K562 (cell line): ENCODE data around the gene CEP43. TPM values are rescaled to one million over a fixed set of nuclear protein-coding genes. Genes with fewer than 3 reads are reported as not detected.

Experiments
- GTF2A2 ChIP-seq: IDR thresholded peaks from 2 replicates; pipeline ENCODE4 v1.6.1; 2016; ENCODE audit warnings: mild to moderate bottlenecking, missing genetic modification characterization, missing compliant biosample characterization
- HIVEP1 ChIP-seq: fragments of 250-450 bp; sonication (Bioruptor Pico); IDR thresholded peaks from 2 replicates; pipeline ENCODE4 v1.4.0; 2020; ENCODE audit warnings: mild to moderate bottlenecking
- microRNA-seq: library from miRNA; unstranded; fragments of <30 nt; microRNA quantifications from one replicate; pipeline ENCODE4, GENCODE V29; 2018; ENCODE audit warnings: borderline microRNAs expressed
- polyA plus RNA-seq, 8 experiments: library from polyadenylated mRNA; depleted of rRNA in 4 of 8; stranded (reverse) in 5 of 8; unstranded in 3 of 8; fragments of >200 nt; fragmentation: Nextera tagmentation in 2 of 8; fragmentation: Illumina TruSeq in 1 of 8; extraction: Ambion mirVana in 2 of 8; extraction: Trizol in 1 of 8; gene quantifications; 2 replicates each; pipeline versions ENCODE4 v1.2.1 to v1.2.3, GENCODE V29; 2011 to 2014; ENCODE audit warnings: inconsistent platforms in 1 of 8, missing spikeins in 1 of 8
- small RNA-seq: library from RNA; depleted of rRNA; stranded (forward); fragments of <200 nt; gene quantifications from one replicate; pipeline ENCODE3, GENCODE V24; 2014
- total RNA-seq, 7 experiments: library from RNA; depleted of rRNA in 6 of 7; stranded (reverse); fragments of >200 nt in 6 of 7; fragmentation: Illumina TruSeq in 2 of 7; extraction: Trizol in 2 of 7; gene quantifications; 2 replicates each; pipeline versions ENCODE4 v1.2.1 to v1.2.3, GENCODE V29; 2011 to 2021; ENCODE audit warnings: low replicate concordance in 1 of 7
- TF ChIP-seq, protein P1 (sequence below), 3 experiments: IDR thresholded peaks in 2 of 3; conservative IDR thresholded peaks in 1 of 3; 2 replicates each; pipeline ENCODE4 v1.5.1; 2011 to 2012; ENCODE audit warnings: low read length in 3 of 3, mild to moderate bottlenecking in 3 of 3, control low read depth in 2 of 3, improper control_type of control experiment in 1 of 3, inconsistent platforms in 1 of 3, low read depth in 1 of 3, mixed read lengths in 1 of 3, moderate library complexity in 1 of 3; ENCODE audit not compliant: insufficient read depth in 2 of 3

The CEP43 gene
- total and polyA plus RNA-seq, 9 of the 15 experiments (the other 6 are each of a cell fraction or from before 2014, with no cell fraction given), result 15.2 to 55.7 (median 47.4) TPM

DNA sequence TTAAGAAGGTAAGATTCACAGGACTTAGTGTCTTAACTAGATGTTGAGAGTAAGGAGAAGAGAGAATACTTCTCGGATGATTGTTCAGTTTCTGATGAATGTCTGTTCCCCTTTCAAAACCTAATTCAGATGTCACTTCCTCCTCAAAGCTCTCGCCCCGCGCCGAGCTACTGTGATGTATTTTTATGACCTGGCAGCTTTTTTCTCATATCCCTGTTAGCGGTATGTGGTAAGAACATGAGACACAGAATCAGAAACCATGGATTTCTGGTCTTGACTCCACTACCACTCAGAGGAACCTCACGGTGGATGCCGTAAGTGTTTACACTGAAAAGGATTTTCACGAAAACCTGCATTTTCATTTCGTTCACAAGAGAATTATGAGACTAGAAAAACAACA is 48.4 kb downstream of the CEP43 start (continued):
- TF ChIP-seq HIVEP1 (CRISPR knock-in tag) (no peak), GTF2A2 (no peak)
- TF ChIP-seq, protein P1, sequence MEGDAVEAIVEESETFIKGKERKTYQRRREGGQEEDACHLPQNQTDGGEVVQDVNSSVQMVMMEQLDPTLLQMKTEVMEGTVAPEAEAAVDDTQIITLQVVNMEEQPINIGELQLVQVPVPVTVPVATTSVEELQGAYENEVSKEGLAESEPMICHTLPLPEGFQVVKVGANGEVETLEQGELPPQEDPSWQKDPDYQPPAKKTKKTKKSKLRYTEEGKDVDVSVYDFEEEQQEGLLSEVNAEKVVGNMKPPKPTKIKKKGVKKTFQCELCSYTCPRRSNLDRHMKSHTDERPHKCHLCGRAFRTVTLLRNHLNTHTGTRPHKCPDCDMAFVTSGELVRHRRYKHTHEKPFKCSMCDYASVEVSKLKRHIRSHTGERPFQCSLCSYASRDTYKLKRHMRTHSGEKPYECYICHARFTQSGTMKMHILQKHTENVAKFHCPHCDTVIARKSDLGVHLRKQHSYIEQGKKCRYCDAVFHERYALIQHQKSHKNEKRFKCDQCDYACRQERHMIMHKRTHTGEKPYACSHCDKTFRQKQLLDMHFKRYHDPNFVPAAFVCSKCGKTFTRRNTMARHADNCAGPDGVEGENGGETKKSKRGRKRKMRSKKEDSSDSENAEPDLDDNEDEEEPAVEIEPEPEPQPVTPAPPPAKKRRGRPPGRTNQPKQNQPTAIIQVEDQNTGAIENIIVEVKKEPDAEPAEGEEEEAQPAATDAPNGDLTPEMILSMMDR (IDR thresholded peaks at IDR 0.05 in 2 of 3, conservative IDR thresholded peaks at IDR 0.05 in 1 of 3; ENCODE audit: insufficient read depth in 2 of 3, low read depth in 1 of 3, low read length in 3 of 3), result no peak
- TF ChIP-seq, all 486 proteins: peak for 0

Small RNAs within 50 kb of the gene (microRNA-seq; reads per million reads assigned to microRNA genes)
- gene MIR3939, result 4.5 reads per million, percentile 44 among the genes with 10 or more reads in this experiment

Small RNAs within 50 kb of the gene (small RNA-seq; reads per million reads assigned to genes)
- 1.2 reads per million, percentile 66 among the genes with 10 or more reads in this experiment for gene MIR3939

Other genes with a start within 250 kb of the CEP43 start
- 138 and 168 TPM in 2 replicates for gene RNASET2, start 42.8 kb upstream of the CEP43 start, total RNA-seq (2014; rRNA removed)
- 66.4 and 66.9 TPM in 2 replicates for gene RNASET2, start 42.8 kb upstream of the CEP43 start, total RNA-seq (2014; rRNA removed; fragmentation: Illumina TruSeq; extraction: Trizol)
- gene RNASET2, start 42.8 kb upstream of the CEP43 start, total RNA-seq (2015; rRNA removed; fragmentation: Illumina TruSeq; extraction: Trizol), result 130 and 141 TPM in 2 replicates
- 99.2 and 105 TPM in 2 replicates for gene RNASET2, start 42.8 kb upstream of the CEP43 start, total RNA-seq (2021)
- gene RNASET2, start 42.8 kb upstream of the CEP43 start, polyA plus RNA-seq (2011; rRNA removed), result 46.4 and 211 TPM in 2 replicates
- gene RNASET2, start 42.8 kb upstream of the CEP43 start, polyA plus RNA-seq (2014; fragmentation: Illumina TruSeq; extraction: Trizol), result 75.2 and 91.3 TPM in 2 replicates
- gene RNASET2, start 42.8 kb upstream of the CEP43 start, polyA plus RNA-seq (2014; fragmentation: Nextera tagmentation; extraction: Ambion mirVana), result 10 to 100 TPM in 1 of 2 experiments, 1 to 10 TPM in 1; 7.4 to 15.8 TPM
- 108 and 124 TPM in 2 replicates for gene RNASET2, start 42.8 kb upstream of the CEP43 start, polyA plus RNA-seq (2014; rRNA removed)
- gene CCR6, start 123.7 kb downstream of the CEP43 start, total RNA-seq (2014; rRNA removed), result not detected in 2 replicates
- gene CCR6, start 123.7 kb downstream of the CEP43 start, total RNA-seq (2014; rRNA removed; fragmentation: Illumina TruSeq; extraction: Trizol), result not detected in 2 replicates
- not detected in 2 replicates for gene CCR6, start 123.7 kb downstream of the CEP43 start, total RNA-seq (2015; rRNA removed; fragmentation: Illumina TruSeq; extraction: Trizol)
- not detected in 2 replicates for gene CCR6, start 123.7 kb downstream of the CEP43 start, total RNA-seq (2021)
- gene CCR6, start 123.7 kb downstream of the CEP43 start, polyA plus RNA-seq (2011; rRNA removed), result not detected in 2 replicates
- gene CCR6, start 123.7 kb downstream of the CEP43 start, polyA plus RNA-seq (2014; fragmentation: Illumina TruSeq; extraction: Trizol), result not detected in 2 replicates
- not detected for gene CCR6, start 123.7 kb downstream of the CEP43 start, polyA plus RNA-seq (2014; fragmentation: Nextera tagmentation; extraction: Ambion mirVana)
- gene CCR6, start 123.7 kb downstream of the CEP43 start, polyA plus RNA-seq (2014; rRNA removed), result not detected in 2 replicates
- gene GPR31, start 158.6 kb downstream of the CEP43 start, total RNA-seq (2014; rRNA removed), result not detected in 2 replicates
- not detected in 2 replicates for gene GPR31, start 158.6 kb downstream of the CEP43 start, total RNA-seq (2014; rRNA removed; fragmentation: Illumina TruSeq; extraction: Trizol)
- gene GPR31, start 158.6 kb downstream of the CEP43 start, total RNA-seq (2015; rRNA removed; fragmentation: Illumina TruSeq; extraction: Trizol), result not detected in 2 replicates
- gene GPR31, start 158.6 kb downstream of the CEP43 start, total RNA-seq (2021), result not detected in 2 replicates
- not detected in 2 replicates for gene GPR31, start 158.6 kb downstream of the CEP43 start, polyA plus RNA-seq (2011; rRNA removed)
- gene GPR31, start 158.6 kb downstream of the CEP43 start, polyA plus RNA-seq (2014; fragmentation: Illumina TruSeq; extraction: Trizol), result not detected in 2 replicates
- not detected for gene GPR31, start 158.6 kb downstream of the CEP43 start, polyA plus RNA-seq (2014; fragmentation: Nextera tagmentation; extraction: Ambion mirVana)
- not detected in 2 replicates for gene GPR31, start 158.6 kb downstream of the CEP43 start, polyA plus RNA-seq (2014; rRNA removed)